GM21515 (cell line): ENCODE results near the gene DDR2.

Experiments
- ATAC-seq: cut with Tn5 transposase; IDR thresholded peaks from one replicate; pipeline ENCODE4 v1.9.1; 2021; ENCODE audit not compliant: unreplicated experiment

Gene DDR2

DNA sequence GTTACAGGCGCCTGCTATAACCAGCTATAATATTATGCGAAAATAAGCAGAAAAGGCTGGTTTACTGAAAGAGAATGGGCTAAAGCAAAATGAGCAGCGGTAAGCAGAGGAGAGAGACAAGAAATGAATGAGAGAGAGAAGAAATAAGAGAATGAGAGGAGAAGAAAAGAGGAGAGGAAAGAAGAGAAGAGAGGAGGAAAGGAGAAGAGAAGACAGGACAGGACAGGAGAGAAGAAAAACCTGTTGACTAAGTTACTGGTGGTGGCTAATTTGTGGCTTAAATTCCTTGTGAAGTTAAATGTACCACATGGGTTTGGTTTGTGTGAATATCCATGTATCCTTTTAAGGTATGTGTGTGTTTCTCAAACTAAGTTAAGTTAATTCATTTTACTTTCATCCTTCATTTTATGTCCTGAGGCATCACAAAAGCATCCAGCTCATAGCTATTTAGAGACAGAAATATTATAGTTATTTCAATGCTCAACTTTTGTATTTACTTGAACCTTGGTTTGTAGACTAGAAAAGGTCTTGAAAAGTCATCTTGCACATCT, 3.1 kb upstream of the DDR2 start:
- ATAC-seq: no peak

- ATAC-seq: no peak
These were observed 2.6 kb upstream of the DDR2 start for GRCh38 chr1:162629651-162630050.

GRCh38 chr1:162631546-162632191, 595 bp upstream of the DDR2 start:
- ATAC-seq: no peak

GRCh38 chr1:162632698-162633080, 425 bp downstream of the DDR2 start:
- ATAC-seq: no peak

DNA sequence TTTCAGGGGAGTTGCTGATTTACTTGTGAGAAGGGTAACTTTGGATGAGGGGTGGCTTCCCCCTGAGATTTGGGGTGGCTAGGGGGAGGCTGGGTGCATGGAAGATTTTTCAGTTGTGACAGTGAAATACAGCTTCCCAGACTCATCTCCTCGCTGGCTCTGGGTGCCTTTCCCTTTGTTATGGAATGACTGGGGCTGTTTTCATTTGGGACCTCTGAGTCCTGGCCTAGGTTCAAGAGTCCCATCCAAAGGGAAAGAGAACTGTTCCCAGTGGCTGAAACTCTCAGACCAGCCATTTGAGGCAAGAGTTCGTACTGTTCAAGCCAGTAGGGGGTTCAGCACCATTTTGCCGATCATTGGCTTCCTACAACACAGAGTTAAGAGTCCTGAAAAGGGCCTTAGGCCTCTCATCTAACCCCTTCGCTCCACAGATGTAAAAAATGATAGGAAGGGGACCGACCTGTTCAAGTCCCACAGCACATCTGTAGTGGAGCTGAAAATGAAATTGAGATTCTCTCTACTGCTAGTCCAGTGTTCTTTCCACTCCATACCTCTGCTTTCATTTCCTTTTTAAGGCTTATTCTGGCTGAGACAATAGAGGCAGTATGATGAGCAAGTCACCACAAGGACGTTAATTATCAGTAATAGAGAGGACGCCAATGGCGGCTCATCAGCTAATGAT, 958 bp downstream of the DDR2 start:
- ATAC-seq: peak; percentile 72

DNA sequence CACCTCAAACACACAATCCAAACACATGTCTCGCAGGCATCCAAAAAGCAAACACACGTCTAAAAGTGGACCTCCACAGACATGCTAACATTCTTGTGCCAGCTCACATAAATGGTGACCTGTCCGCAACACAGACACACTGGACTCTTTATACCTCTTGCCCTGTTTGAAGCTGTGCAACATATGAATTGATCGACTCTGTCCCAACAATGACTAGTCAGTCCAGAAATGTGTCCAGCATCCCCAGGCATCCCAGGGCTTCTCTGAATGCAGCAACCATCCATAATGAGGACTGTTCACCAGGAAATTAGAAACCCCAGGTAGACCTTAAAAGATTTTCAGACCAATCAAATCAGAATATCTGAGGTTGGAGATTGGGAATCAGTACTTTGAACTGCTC, 3.2 kb downstream of the DDR2 start:
- ATAC-seq: no peak

GRCh38 chr1:162639718-162640117, 7.5 kb downstream of the DDR2 start:
- ATAC-seq: no peak

DNA sequence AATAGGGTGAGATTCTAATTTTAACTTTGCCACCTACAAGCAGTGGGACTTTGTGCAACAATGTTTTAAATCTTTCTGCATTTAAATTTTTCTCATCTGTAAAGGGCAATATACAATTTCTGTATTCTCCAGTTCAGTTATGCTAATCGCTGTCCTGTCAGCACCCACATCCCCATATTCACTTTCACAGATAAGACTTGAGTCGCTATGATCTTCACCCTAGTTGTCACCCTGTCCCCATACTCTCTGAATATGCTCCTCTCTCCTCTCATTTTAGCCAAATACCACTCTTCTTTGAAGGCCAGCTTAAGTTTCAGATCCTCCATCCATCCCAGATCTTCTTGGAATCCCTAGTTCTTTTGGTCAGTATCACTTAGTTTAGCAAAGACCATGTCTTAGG, 8.8 kb downstream of the DDR2 start:
- no peak for ATAC-seq

DNA sequence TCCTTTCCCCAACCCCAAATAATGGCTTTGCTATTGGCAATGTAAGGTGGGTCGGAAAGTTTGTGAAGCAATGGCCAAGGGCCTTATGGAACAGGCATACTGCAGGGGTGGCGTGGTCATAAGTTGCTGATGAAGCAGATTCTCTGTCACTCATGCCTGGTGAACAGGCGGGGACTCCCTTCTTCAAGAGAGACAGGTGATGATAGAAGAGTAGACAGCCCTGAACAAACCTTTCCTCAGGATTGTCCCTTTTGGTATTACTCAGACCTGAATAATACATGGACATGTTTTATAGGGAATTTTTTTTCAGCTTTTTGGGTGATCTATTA, 12.7 kb downstream of the DDR2 start:
- no peak for ATAC-seq

- no peak for ATAC-seq
These were observed 13.4 kb downstream of the DDR2 start for GRCh38 chr1:162645666-162646065.

- no peak for ATAC-seq
These were observed 17.3 kb downstream of the DDR2 start for GRCh38 chr1:162649583-162649982.

GRCh38 chr1:162654915-162655620, 22.8 kb downstream of the DDR2 start:
- ATAC-seq: no peak

DNA sequence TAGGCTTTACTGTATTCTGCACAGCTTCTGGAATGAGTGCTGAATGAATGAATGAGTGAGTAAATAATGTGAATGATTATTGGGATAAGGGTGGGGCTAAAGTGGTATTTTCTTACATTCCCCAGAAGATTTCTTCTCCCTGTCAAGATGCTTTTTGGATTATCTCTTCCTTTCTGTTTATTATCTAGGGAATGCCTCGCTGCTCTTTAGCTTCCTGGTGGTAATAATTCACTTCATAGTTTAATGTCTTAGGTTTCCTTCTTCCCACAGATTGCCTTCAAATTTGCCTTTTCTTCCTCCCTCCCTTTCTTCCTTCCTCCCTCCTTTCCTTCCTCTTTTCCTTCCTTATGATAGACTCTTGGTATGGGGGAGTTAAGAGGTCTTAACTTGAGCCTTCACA, 24.0 kb downstream of the DDR2 start:
- no peak for ATAC-seq

GRCh38 chr1:162660574-162660973, 28.3 kb downstream of the DDR2 start:
- no peak for ATAC-seq

DNA sequence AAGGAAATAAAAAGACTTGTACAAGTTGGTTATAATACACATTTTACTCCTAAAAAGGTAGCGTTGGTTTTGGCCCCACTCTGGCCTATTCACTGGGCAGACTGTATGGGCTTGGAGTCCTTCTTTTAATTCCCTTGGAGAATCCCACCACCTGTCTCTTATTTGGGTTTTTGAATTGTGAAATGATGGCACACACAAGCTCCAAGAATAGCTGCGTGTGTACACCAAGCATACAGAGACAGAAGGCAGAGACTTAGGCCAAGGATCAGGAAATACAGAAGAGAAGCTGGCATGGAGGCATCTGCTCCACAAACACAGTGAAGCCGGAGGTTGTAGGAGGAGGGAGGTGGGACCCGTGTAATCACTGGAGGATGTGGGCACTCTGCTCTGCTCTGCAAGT, 29.1 kb downstream of the DDR2 start:
- no peak for ATAC-seq

DNA sequence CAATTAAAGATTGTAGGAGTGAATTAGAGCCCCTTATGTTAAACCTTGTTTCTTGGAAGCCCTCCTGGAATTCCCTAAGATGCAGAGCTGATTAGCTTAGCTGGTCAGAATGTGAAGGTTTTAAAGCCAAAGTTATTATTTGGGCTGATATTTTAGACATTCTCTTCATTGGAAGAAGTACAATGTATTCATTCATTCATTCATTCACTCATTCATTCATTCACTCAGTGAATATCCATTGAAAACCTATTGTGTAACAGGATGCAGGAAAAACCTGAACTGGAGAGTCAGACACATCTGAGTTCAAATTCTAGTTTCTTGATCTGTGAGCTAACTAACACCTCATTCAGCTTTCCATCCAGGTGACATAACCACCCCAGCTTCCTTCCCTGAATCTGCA, 29.7 kb downstream of the DDR2 start:
- no peak for ATAC-seq

GRCh38 chr1:162663086-162663485, 30.8 kb downstream of the DDR2 start:
- no peak for ATAC-seq

DNA sequence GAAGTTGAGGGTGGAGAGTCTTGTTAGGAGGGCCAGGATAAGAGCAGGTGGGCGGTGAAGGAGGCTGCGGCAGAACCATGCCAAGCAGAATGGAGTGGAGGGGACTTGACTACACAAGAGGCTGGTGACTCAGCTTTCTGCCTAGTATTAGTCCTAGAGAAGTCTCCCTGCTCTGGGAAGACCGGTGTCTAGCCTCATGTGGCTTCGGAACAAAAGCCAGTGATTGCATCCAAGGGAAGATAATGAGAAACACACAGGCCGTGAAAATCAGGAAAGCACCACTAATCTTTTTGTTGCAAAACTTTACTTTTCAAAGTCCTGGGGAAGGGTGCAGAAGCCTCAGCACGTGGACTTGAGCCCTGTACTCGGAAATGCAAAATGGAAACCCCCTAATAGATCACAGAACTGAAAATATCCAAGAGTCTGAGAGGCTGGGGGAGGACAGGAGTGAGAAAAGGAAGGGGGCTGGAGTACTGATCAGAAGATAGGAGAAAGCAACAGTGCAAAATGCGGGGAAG, 31.4 kb downstream of the DDR2 start:
- ATAC-seq: no peak

DNA sequence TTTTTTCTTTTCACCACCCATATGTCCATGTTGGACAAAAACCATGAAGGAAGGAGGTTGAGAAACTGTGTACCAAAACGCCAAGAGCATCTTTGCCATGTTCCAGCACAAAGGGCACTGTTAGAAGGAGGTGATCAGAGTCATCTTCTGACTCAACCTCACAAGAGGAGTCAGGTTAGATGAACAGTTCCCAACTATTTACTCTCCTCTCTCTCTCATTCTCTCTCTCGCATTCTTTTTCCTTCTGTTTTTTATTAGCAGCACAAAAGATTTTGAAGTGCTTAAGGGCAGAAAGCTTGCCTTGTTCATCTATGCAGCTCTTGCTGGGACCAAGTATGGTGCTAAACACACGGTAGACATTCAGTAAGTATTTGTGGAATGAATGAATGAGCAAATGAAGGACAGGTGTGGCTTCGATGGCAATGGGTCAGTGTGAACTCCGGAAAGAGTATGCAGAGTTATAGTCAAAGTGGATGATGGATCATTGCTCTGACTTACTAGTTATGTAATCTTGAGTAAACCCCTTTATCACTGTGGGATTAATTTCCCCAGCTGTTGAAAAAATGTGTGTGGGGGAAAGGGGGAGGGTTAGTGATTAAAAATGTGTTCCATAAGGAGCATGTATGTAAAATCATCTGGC, 33.9 kb downstream of the DDR2 start:
- no peak for ATAC-seq

GRCh38 chr1:162667381-162668080, 35.3 kb downstream of the DDR2 start:
- ATAC-seq: no peak
